Activated T-cell treated with anti-CD3 and anti-CD28 coated beads for 24 hours (primary cell): Measurements from ENCODE around the gene DHRS9.

Experiments
- DNase-seq: peaks from one replicate; pipeline ENCODE4 v3.0.0-alpha.2; 2020; ENCODE audit warnings: low read depth

Gene DHRS9

GRCh38 chr2:169065864-169066517 is 3.4 kb upstream of the DHRS9 start:
- no peak for DNase-seq

DNA sequence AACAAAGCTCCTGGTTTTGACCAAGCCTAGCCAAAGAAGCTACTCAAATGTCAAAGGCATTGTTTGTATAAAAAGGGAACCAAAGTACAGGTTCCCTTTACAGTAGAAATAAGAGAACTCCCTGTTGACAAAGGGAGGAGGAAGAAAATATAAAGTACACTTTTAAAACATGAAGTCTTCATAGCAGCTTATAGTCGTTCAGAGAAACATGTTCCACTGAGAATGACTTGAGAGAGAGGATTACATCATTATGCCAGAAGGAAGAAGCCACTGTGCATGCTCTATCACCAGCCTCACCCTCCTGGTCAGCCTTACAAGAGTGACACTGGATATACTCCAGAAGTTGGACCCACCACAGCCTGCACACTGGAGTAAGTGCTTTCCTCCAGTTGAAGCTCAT is 2.5 kb upstream of the DHRS9 start:
- no peak for DNase-seq

DNA sequence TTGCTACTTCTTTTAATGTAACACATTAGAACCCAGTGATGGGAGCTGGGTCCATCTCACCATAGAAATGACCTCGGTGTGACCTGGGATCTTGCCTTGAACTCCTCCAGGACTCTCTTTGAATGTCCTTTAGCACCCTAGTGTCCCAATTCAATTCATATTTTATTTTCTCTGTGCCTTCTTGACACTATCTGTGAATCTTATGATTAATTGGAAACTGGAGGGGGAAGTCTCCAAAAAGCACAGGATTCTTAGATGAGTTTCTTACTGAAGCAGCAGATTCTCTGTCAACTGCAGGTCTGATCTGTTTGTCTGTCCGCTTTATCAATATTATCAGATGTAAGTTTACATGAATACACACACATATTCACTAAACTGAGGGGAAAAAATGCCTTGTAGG is 470 bp downstream of the DHRS9 start:
- no peak for DNase-seq

DNA sequence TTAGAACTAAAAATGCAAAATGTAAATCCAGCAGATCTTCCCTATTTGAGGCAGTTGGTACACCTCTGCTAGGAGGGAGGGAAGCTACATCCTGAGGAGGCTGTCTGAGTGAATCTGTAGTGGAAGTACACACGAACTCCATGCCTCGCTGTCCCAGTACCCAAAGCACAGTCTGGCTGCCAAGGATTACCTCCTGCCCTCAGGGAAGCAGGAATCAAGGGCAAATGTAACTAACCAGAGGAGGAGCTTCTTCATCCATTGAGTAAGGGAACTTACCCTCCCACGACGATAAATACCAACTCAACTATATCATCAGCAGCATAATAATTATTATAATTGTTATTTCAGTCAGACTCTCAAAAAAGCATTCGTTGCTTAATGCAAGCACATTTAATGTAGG is 2.1 kb downstream of the DHRS9 start:
- no peak for DNase-seq

- DNase-seq = no peak
Measured at GRCh38 chr2:169072163-169072925, 3.0 kb downstream of the DHRS9 start.

DNA sequence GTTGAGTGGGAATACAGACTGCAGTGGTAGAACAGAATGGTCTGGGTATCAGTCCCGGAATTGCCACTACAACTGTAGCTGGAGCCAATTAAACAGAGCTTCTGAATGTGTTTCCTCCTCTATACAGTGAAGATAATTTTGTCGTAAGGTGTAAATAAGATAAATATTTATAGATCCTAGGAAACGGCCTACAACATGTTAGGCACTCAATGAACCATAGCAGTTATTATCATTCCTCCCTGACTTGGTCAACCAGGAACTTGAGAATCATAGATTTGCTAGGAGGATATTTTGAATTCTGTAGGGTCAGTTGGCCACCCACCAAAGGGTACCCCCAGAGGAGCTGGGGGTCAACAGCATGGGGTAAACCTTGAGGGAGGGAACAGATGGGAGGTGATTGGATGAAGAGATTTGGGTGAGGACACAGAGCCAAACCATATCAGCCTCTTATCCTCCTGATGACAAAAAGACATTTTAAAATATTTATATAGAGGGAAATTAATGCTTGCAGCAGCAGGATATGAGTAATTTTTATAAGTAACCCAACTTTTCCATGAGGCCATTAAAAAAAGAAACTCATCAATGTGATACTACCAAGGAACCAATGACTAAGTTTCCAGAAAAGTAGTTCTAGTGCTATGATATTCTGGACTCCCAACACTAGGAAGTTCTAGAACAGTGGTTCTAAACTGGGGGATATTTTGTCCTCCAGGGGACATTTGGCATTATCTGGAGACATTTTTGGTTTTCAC is 4.0 kb downstream of the DHRS9 start:
- no peak for DNase-seq

DNA sequence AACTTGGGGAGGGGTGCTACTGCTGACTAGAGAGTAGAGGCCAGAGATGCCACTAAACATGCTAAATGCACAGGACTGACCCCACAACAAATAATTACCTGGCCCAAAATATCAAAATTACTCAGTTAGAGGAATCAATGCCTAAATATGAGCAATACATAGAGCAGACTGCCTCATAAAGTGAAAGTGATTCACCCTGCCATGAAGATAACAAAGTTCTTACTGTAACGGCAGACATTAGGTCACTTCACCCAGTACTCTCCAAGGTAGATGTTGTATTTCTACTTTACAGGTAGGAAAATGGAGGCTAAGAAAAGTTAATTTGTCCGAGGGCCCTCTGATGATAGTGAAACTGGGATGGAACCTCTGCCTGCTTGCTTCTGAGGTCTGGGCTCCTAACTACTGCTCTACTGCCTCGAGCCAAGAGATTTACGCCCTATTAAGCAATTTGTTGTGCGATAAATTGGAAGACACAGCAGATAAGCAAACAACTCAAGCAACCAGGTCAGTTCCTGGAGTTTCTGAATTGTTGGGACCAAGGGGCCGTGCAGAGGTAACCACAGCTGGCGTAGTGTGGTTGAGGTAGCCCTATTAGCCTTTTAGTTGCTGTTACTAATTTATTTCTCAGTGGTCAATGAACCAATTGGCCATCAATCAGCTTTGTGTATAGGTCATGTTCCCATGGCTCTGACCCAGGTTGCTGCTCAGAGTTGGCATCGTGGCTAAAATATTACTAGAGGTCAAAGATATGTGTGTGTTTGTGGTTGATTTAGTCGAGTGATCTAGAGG is 4.8 kb downstream of the DHRS9 start:
- no peak for DNase-seq

DNA sequence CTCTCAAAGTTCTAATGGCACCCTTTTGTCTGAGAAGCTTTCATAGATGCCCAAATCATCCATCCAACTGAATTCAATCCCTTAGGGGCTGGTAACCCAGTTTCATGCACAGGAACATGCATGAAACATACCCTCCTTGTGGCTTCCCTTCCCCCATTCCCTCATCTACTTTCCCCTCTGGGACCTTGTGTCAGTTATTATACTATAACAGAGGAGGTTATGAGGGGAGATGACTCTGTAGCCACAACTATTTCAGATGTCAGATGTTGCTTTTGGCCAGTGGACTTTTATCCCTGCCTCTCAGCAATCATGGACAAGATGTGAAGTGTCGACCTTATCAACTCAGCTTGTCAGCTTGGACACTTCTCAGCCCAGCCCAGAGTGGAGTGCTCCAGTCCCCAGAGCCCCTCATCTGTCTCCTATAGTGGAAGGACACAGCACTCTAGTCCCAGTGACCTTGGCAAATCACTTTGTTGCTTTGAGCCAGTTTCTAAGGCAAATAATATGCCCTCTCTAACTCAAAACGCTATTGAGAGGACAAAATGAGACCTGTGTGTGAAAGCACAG is 8.4 kb downstream of the DHRS9 start:
- DNase-seq = no peak

GRCh38 chr2:169080250-169081069 is 11.1 kb downstream of the DHRS9 start:
- no peak for DNase-seq

- DNase-seq = no peak
Measured at GRCh38 chr2:169081551-169081950, 12.2 kb downstream of the DHRS9 start.

DNA sequence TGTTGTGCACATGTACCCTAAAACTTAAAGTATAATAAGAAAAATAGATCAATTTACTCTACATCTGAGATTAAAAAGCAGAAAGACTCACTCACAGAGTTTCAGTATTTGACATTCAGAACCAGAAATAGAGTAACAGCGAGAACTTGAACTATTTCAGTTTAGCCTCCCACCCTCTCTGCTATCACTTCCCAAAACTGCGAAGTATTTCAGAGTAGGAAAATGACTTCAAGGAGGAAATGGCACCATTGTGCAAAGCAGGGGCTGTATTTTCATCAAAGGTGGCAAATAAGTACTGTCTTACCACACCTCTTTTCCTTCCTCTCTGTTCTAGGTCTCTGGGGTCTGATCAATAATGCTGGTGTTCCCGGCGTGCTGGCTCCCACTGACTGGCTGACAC is 13.6 kb downstream of the DHRS9 start:
- DNase-seq = no peak

- no peak for DNase-seq
Measured at GRCh38 chr2:169086893-169087467, 17.6 kb downstream of the DHRS9 start.

DNA sequence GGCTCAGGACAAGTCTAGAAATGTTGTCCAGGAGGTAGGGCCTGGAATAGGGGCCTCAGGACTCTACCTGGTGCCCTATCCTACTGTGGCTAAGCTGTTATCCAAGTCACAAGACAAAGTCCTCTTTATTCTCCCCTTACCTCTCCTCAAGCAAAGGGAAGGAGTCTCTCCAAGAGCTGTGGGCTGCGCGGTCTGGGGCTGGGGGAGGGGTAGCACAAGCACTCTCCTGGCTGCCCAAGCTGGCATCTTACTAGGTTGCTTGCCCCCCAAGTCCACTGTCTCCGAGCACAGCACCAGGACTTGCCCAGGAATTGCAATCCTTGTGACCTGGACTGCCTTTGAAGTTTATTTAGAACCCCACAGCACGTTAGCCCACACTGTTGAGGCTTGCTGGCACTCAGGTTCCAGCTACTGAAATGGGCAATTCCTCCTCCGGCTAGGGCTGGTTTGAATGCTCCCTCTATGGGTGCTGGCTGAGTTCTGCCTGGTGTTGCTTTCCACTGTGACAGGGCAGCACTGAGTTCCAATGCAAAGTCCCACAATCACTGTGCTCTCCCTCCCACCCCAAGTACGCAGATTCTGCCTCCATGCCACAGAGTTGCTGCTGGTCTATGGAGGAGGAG is 18.5 kb downstream of the DHRS9 start:
- DNase-seq = no peak

DNA sequence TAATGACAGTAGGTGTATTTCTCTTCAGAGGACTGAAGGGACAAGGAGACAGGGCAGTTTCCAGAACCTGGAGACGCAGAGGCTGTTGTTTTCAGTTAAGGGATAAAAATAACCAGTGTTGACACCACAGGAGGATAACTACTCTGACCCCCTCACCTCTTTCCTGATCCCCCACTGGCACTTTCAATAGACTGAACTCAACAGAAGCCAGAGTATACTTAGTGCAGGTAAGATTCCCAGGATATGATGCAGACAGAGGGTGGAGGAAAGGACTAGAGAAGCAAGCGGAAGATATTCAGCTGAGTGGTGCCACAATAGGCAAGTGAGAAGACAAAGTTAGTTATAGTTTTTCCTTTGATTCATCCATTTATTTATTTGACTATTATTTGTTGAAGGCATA is 19.8 kb downstream of the DHRS9 start:
- no peak for DNase-seq

GRCh38 chr2:169090133-169090820 is 20.9 kb downstream of the DHRS9 start:
- DNase-seq = no peak

- no peak for DNase-seq
Measured at GRCh38 chr2:169091256-169091655, 21.9 kb downstream of the DHRS9 start.

GRCh38 chr2:169091761-169092519 is 22.6 kb downstream of the DHRS9 start:
- no peak for DNase-seq

DNA sequence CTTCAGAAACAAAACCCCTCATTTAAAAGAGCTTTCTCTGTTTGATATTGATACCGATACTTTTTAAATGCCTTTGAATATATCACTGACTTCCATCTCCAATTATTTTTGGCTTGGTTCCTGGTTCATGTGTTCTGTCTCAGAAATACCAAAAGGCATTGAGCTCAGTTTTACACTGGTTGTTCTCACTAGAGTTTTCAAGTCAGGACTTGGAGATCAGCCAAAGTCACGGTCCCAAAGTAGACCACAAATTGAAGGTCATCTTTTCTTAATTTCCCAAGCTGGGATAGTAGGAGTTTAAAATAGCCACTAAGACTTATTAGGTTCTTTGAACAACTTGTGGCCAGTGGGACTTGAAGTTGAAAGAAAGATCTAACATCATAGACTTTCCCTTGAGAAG is 24.2 kb downstream of the DHRS9 start:
- no peak for DNase-seq

- DNase-seq = no peak
Measured at GRCh38 chr2:169094676-169095075, 25.3 kb downstream of the DHRS9 start.
